ENCODE results near the gene DDB1. TPM values are rescaled to one million over a fixed set of nuclear protein-coding genes. Genes with fewer than 3 reads are reported as not detected.
A peak's percentile ranks its signal among the peaks of the same experiment; 100 is the strongest.
"Not testable (repeated sequence)": the region's sequence is repeated elsewhere in the genome, so short reads cannot be mapped to it uniquely, and the experiment has no call there.

DDB1 gene
- total and polyA plus RNA-seq, 2 experiments from 2014 or later: 177 to 215 TPM

GRCh38 chr11:61256710-61257482, 76.0 kb downstream of the DDB1 start:
- 93% methylated on average over 18 of the region's 18 CpGs for WGBS (ENCODE audit: low lambda C conversion rate, missing lambda C conversion rate)
- Histone ChIP-seq H3K4me3 (no peak overlapping the region), H3K4me2 (no peak overlapping the region), H3K79me2 (no peaks in the 10 kb centered on the region), H3K36me3 (replicated peaks; ENCODE audit: insufficient read depth, low read depth) (no peaks in the 10 kb centered on the region), H2AFZ (no peak overlapping the region), H4K20me1 (ENCODE audit: insufficient read depth, poor library complexity, severe bottlenecking) (no peaks in the 10 kb centered on the region), H3K9me3 (ENCODE audit: low read depth) (no peaks in the 10 kb centered on the region), H3K4me1 (ENCODE audit: insufficient read depth) (no peaks in the 10 kb centered on the region), H3K27ac (no peak overlapping the region), H3K27me3 (no peaks in the 10 kb centered on the region), H3K9me2 (replicated peaks; ENCODE audit: insufficient read depth) (no peaks in the 10 kb centered on the region)
- no peak for TF ChIP-seq EZH2 (IDR thresholded peaks at IDR 0.05; ENCODE audit: borderline replicate concordance)
- no peak for TF ChIP-seq CTCF (IDR thresholded peaks at IDR 0.05; ENCODE audit: poor library complexity)
- TF ChIP-seq EZH2phosphoT487 (IDR thresholded peaks at IDR 0.05; ENCODE audit: low read depth, severe bottlenecking, unreplicated experiment): no peak
- no peak for DNase-seq (ENCODE audit: low spot score)

- TF ChIP-seq EZH2phosphoT487 (IDR thresholded peaks at IDR 0.05; ENCODE audit: low read depth, severe bottlenecking, unreplicated experiment): no peak
- TF ChIP-seq EZH2 (IDR thresholded peaks at IDR 0.05; ENCODE audit: borderline replicate concordance): no peak
- peak; percentile 67 for TF ChIP-seq CTCF (IDR thresholded peaks at IDR 0.05; ENCODE audit: poor library complexity)
- Histone ChIP-seq H4K20me1 (ENCODE audit: insufficient read depth, poor library complexity, severe bottlenecking) (no peaks in the 10 kb centered on the region), H3K4me2 (no peak overlapping the region), H2AFZ (no peak overlapping the region), H3K79me2 (no peaks in the 10 kb centered on the region), H3K4me1 (ENCODE audit: insufficient read depth) (no peaks in the 10 kb centered on the region), H3K27me3 (no peaks in the 10 kb centered on the region), H3K9me3 (ENCODE audit: low read depth) (no peaks in the 10 kb centered on the region), H3K36me3 (replicated peaks; ENCODE audit: insufficient read depth, low read depth) (no peaks in the 10 kb centered on the region), H3K9me2 (replicated peaks; ENCODE audit: insufficient read depth) (no peaks in the 10 kb centered on the region), H3K4me3 (no peak overlapping the region), H3K27ac (no peak overlapping the region)
- 57% methylated on average over 12 of the region's 12 CpGs for WGBS (ENCODE audit: low lambda C conversion rate, missing lambda C conversion rate)
- DNase-seq (ENCODE audit: low spot score): peak; percentile 71
Observed at GRCh38 chr11:61254403-61255025, 78.4 kb downstream of the DDB1 start.

- H3K9me2 ChIP-seq (replicated peaks; ENCODE audit: insufficient read depth); H3K4me3 ChIP-seq; H3K79me2 ChIP-seq; H4K20me1 ChIP-seq (ENCODE audit: insufficient read depth, poor library complexity, severe bottlenecking); DNase-seq (ENCODE audit: low spot score); H3K9me3 ChIP-seq (ENCODE audit: low read depth); H3K4me2 ChIP-seq; H3K36me3 ChIP-seq (replicated peaks; ENCODE audit: insufficient read depth, low read depth); H3K27ac ChIP-seq; H2AFZ ChIP-seq; H3K27me3 ChIP-seq; H3K4me1 ChIP-seq (ENCODE audit: insufficient read depth): not testable (repeated sequence)
- 64% methylated on average over 1 of the region's 1 CpG for WGBS (ENCODE audit: low lambda C conversion rate, missing lambda C conversion rate)
Observed at GRCh38 chr11:61252332-61252731, 80.6 kb downstream of the DDB1 start.

- H3K4me2 ChIP-seq; H3K79me2 ChIP-seq; H3K4me3 ChIP-seq; H3K9me3 ChIP-seq (ENCODE audit: low read depth); H3K9me2 ChIP-seq (replicated peaks; ENCODE audit: insufficient read depth); H3K4me1 ChIP-seq (ENCODE audit: insufficient read depth); DNase-seq (ENCODE audit: low spot score); H4K20me1 ChIP-seq (ENCODE audit: insufficient read depth, poor library complexity, severe bottlenecking); H2AFZ ChIP-seq; H3K27ac ChIP-seq; H3K27me3 ChIP-seq; H3K36me3 ChIP-seq (replicated peaks; ENCODE audit: insufficient read depth, low read depth): not testable (repeated sequence)
- WGBS (ENCODE audit: low lambda C conversion rate, missing lambda C conversion rate): 85% methylated on average over 20 of the region's 20 CpGs
Observed at GRCh38 chr11:61250796-61251765, 81.8 kb downstream of the DDB1 start.

Other genes starting within 250 kb of the DDB1 start
- gene CD5, start 230.6 kb downstream of the DDB1 start, total RNA-seq: not detected in 2 replicates
- gene CD5, start 230.6 kb downstream of the DDB1 start, polyA plus RNA-seq: 0.06 TPM in 1 of 2 replicates, not detected in the other
- gene VPS37C, start 171.7 kb downstream of the DDB1 start, total RNA-seq: 12.2 and 17.0 TPM in 2 replicates
- 23.0 and 26.6 TPM in 2 replicates for gene VPS37C, start 171.7 kb downstream of the DDB1 start, polyA plus RNA-seq
- gene PGA3, start 129.6 kb downstream of the DDB1 start, total RNA-seq: 0.27 and 0.48 TPM in 2 replicates
- 0.39 and 1.4 TPM in 2 replicates for gene PGA3, start 129.6 kb downstream of the DDB1 start, polyA plus RNA-seq
- gene PGA4, start 110.8 kb downstream of the DDB1 start, total RNA-seq: 2.0 and 7.1 TPM in 2 replicates
- gene PGA4, start 110.8 kb downstream of the DDB1 start, polyA plus RNA-seq: 4.2 and 16.2 TPM in 2 replicates
- 0.77 and 1.5 TPM in 2 replicates for gene PGA5, start 91.9 kb downstream of the DDB1 start, total RNA-seq
- gene PGA5, start 91.9 kb downstream of the DDB1 start, polyA plus RNA-seq: 1.8 and 2.7 TPM in 2 replicates
- gene VWCE, start 37.8 kb downstream of the DDB1 start, total RNA-seq: 6.7 and 7.8 TPM in 2 replicates
- gene VWCE, start 37.8 kb downstream of the DDB1 start, polyA plus RNA-seq: 11.0 and 13.4 TPM in 2 replicates
- 41.5 and 42.3 TPM in 2 replicates for gene TKFC, start 123 bp upstream of the DDB1 start, total RNA-seq
- gene TKFC, start 123 bp upstream of the DDB1 start, polyA plus RNA-seq: 98.4 and 104 TPM in 2 replicates
- 34.8 and 37.2 TPM in 2 replicates for gene CYB561A3, start 28.8 kb upstream of the DDB1 start, total RNA-seq
- gene CYB561A3, start 28.8 kb upstream of the DDB1 start, polyA plus RNA-seq: 31.5 and 35.9 TPM in 2 replicates
- 26.4 and 32.8 TPM in 2 replicates for gene TMEM138, start 29.3 kb upstream of the DDB1 start, total RNA-seq
- 36.5 and 48.6 TPM in 2 replicates for gene TMEM138, start 29.3 kb upstream of the DDB1 start, polyA plus RNA-seq
- gene TMEM216, start 59.5 kb upstream of the DDB1 start, total RNA-seq: 26.9 and 28.7 TPM in 2 replicates
- 20.5 and 21.1 TPM in 2 replicates for gene TMEM216, start 59.5 kb upstream of the DDB1 start, polyA plus RNA-seq
- 29.7 and 39.6 TPM in 2 replicates for gene CPSF7, start 96.9 kb upstream of the DDB1 start, total RNA-seq
- 27.5 and 29.0 TPM in 2 replicates for gene CPSF7, start 96.9 kb upstream of the DDB1 start, polyA plus RNA-seq
- 47.8 and 62.3 TPM in 2 replicates for gene SDHAF2, start 97.0 kb upstream of the DDB1 start, total RNA-seq
- gene SDHAF2, start 97.0 kb upstream of the DDB1 start, polyA plus RNA-seq: 72.0 and 74.3 TPM in 2 replicates
- 0.20 and 0.43 TPM in 2 replicates for gene LRRC10B, start 175.6 kb upstream of the DDB1 start, total RNA-seq
- gene LRRC10B, start 175.6 kb upstream of the DDB1 start, polyA plus RNA-seq: 0.68 TPM in 1 of 2 replicates, not detected in the other
- gene SYT7, start 248.0 kb upstream of the DDB1 start, total RNA-seq: 13.5 and 15.5 TPM in 2 replicates
- gene SYT7, start 248.0 kb upstream of the DDB1 start, polyA plus RNA-seq: 8.7 and 11.3 TPM in 2 replicates

Measured in hepatocyte (in vitro differentiated cells).